ENCODE results near the gene EXOC2. TPM values are rescaled to one million over a fixed set of nuclear protein-coding genes. Genes with fewer than 3 reads are reported as not detected.
A peak's percentile ranks its signal among the peaks of the same experiment; 100 is the strongest.

The EXOC2 gene
- total and polyA plus RNA-seq, 10 of the 15 experiments (the other 5 are each of a cell fraction or from before 2014, with no cell fraction given): 8.7 to 32.8 (median 20.7) TPM

DNA sequence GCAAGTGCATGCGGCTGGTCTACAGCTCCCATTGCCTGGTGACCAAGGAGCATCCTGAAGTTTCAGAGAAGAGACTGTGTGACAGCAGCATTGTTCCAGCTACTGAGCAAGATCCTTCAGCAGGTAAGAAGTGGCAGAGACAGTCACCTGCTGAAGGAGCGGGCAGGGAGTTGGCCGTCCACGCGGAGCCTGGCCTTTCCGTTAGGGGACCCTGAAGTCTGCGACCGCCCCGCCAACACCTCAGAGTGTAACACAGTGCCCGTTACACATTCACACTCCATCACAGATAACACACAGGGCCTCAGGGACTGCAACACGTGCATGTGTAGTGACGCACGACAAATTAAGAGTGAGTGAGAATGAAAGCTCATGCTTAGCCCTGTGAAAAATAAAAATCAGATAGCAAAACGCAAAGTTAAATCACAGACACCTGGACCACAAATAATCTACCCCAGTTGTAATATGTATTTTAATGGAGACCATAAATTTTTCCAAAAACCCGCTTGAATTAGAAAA is 207.2 kb downstream of the EXOC2 start:
- no peaks in the 10 kb centered on the region for H3K27me3 ChIP-seq (replicated peaks in 1 of 2; ENCODE audit: control insufficient read depth in 2 of 2, insufficient read depth in 2 of 2, low read length in 1 of 2)
- no peaks in the 10 kb centered on the region for H4K20me1 ChIP-seq (ENCODE audit: control insufficient read depth, insufficient read depth)
- CTCF ChIA-PET: interaction anchor here (0.8 to 1.4 kb wide), 2 partner anchors 11 to 39 kb away, joined by 3 to 11 read pairs; no protein-coding TSS in a partner anchor
- POLR2A ChIA-PET: no interaction called here
- ATAC-seq (no peak), FAIRE-seq (no peak), DNase-seq (ENCODE audit: low read depth, low spot score) (no peak)
- H3K4me3 ChIP-seq: no peak overlapping the region
- H3K4me2 ChIP-seq (ENCODE audit: control insufficient read depth, insufficient read depth): no peak overlapping the region
- H3K27ac ChIP-seq (ENCODE audit: control insufficient read depth, insufficient read depth): no peak overlapping the region
- H3K79me2 ChIP-seq (ENCODE audit: control insufficient read depth, insufficient read depth, low read length): no peaks in the 10 kb centered on the region
- in situ Hi-C loops (cut with MboI): no loop called here
- intact Hi-C loops (cut with micrococcal nuclease; ENCODE audit: unreplicated experiment): no loop called here
- no peaks in the 10 kb centered on the region; a peak in 1 of 4 replicates for H3K36me3 ChIP-seq (ENCODE audit: control insufficient read depth in 2 of 2, insufficient read depth in 2 of 2, low read length in 1 of 2)
- TF ChIP-seq BHLHE40 (IDR thresholded peaks at IDR 0.05; ENCODE audit: borderline replicate concordance in 1 of 2, low read depth in 2 of 2, low read length in 1 of 2) (peak in 1 of 2 experiments; percentile 36; a peak in 1 of 4 replicates), PAX8 (IDR thresholded peaks at IDR 0.05) (no peak)
- TF ChIP-seq, protein P1, sequence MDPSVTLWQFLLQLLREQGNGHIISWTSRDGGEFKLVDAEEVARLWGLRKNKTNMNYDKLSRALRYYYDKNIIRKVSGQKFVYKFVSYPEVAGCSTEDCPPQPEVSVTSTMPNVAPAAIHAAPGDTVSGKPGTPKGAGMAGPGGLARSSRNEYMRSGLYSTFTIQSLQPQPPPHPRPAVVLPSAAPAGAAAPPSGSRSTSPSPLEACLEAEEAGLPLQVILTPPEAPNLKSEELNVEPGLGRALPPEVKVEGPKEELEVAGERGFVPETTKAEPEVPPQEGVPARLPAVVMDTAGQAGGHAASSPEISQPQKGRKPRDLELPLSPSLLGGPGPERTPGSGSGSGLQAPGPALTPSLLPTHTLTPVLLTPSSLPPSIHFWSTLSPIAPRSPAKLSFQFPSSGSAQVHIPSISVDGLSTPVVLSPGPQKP (IDR thresholded peaks at IDR 0.05; ENCODE audit: low read depth, low read length): no peak
- no peak overlapping the region for H3K9ac ChIP-seq (ENCODE audit: control insufficient read depth, insufficient read depth, low read length)
- no peaks in the 10 kb centered on the region for H3K9me3 ChIP-seq (replicated peaks; ENCODE audit: control insufficient read depth, insufficient read depth, low read length)
- no peak overlapping the region for H2AFZ ChIP-seq (ENCODE audit: control insufficient read depth, low read depth, low read length)
- no TSS peak for BruUV-seq (replicated peaks)
- H3K4me1 ChIP-seq (ENCODE audit: control insufficient read depth, insufficient read depth, low read length): peaks cover 27% of the 10 kb centered on the region
- RAD21 ChIA-PET (ENCODE audit: unreplicated experiment): interaction anchor here (2.0 kb wide), 1 partner anchor 13 kb away, joined by 9 read pairs; no protein-coding TSS in a partner anchor
- WGBS (ENCODE audit: insufficient coverage, insufficient replicate concordance, low lambda C conversion rate, missing lambda C conversion rate): 86% methylated on average over 15 of the region's 15 CpGs
- SMC1A ChIA-PET (ENCODE audit: uncharacterized antibody, unreplicated experiment): interaction anchor here (0.9 to 3.1 kb wide), 4 partner anchors 10 to 88 kb away, joined by 3 to 22 read pairs (median 4); no protein-coding TSS in a partner anchor

DNA sequence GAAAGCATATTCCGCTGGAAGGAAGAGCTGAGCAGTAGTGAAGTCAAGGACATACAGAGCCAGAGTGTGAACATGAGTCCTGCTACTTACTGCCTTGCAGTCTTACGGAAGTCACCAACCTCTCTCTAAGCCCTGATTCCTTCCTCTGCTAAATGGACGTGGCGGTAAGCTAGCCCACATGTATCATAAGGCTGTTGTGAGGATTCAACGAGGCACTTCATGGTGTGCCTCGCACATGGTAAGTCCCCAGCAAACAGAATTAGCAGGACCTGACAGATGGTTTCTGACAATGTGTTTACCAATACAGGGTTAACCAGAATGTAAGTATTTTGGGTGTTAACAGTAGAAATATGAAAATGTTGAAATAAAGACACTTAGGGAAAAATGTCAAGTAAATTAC is 208.2 kb downstream of the EXOC2 start:
- TF ChIP-seq, protein P2, sequence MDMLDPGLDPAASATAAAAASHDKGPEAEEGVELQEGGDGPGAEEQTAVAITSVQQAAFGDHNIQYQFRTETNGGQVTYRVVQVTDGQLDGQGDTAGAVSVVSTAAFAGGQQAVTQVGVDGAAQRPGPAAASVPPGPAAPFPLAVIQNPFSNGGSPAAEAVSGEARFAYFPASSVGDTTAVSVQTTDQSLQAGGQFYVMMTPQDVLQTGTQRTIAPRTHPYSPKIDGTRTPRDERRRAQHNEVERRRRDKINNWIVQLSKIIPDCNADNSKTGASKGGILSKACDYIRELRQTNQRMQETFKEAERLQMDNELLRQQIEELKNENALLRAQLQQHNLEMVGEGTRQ (IDR thresholded peaks at IDR 0.05; ENCODE audit: borderline replicate concordance, low read depth, low read length): no peak
- no peak for TF ChIP-seq NFYB (IDR thresholded peaks at IDR 0.05; ENCODE audit: insufficient read depth, low read depth, low read length)
- H3K4me3 ChIP-seq: no peak overlapping the region
- 75% methylated on average over 6 of the region's 6 CpGs for WGBS (ENCODE audit: insufficient coverage, insufficient replicate concordance, low lambda C conversion rate, missing lambda C conversion rate)
- DNase-seq (ENCODE audit: low read depth, low spot score): no peak
- no peaks in the 10 kb centered on the region for H3K9me3 ChIP-seq (replicated peaks; ENCODE audit: control insufficient read depth, insufficient read depth, low read length)
- H3K79me2 ChIP-seq (ENCODE audit: control insufficient read depth, insufficient read depth, low read length): no peaks in the 10 kb centered on the region
- intact Hi-C loops (cut with micrococcal nuclease; ENCODE audit: unreplicated experiment): no loop called here
- no peaks in the 10 kb centered on the region for H4K20me1 ChIP-seq (ENCODE audit: control insufficient read depth, insufficient read depth)
- ATAC-seq: no peak
- ChIA-PET POLR2A (interaction anchor here (1.5 kb wide), 1 partner anchor 15 kb away, joined by 3 read pairs; no protein-coding TSS in a partner anchor), CTCF (interaction anchor here (0.8 to 1.4 kb wide), 3 partner anchors 8 to 40 kb away, joined by 3 to 11 read pairs (median 4); no protein-coding TSS in a partner anchor), RAD21 (ENCODE audit: unreplicated experiment) (interaction anchor here (0.6 to 2.0 kb wide), 8 partner anchors 9 to 79 kb away, joined by 3 to 9 read pairs (median 3); no protein-coding TSS in a partner anchor), SMC1A (ENCODE audit: uncharacterized antibody, unreplicated experiment) (interaction anchor here (0.8 to 3.1 kb wide), 9 partner anchors 9 to 81 kb away, joined by 3 to 22 read pairs (median 4); no protein-coding TSS in a partner anchor)
- H2AFZ ChIP-seq (ENCODE audit: control insufficient read depth, low read depth, low read length): no peak overlapping the region
- H3K4me2 ChIP-seq (ENCODE audit: control insufficient read depth, insufficient read depth): no peak overlapping the region
- peaks cover 18% of the 10 kb centered on the region for H3K4me1 ChIP-seq (ENCODE audit: control insufficient read depth, insufficient read depth, low read length)
- in situ Hi-C loops (cut with MboI): no loop called here
- no peak overlapping the region for H3K9ac ChIP-seq (ENCODE audit: control insufficient read depth, insufficient read depth, low read length)
- FAIRE-seq: no peak
- H3K27ac ChIP-seq (ENCODE audit: control insufficient read depth, insufficient read depth): no peak overlapping the region
- H3K27me3 ChIP-seq (replicated peaks in 1 of 2; ENCODE audit: control insufficient read depth in 2 of 2, insufficient read depth in 2 of 2, low read length in 1 of 2): no peaks in the 10 kb centered on the region
- no peaks in the 10 kb centered on the region; a peak in 1 of 4 replicates for H3K36me3 ChIP-seq (ENCODE audit: control insufficient read depth in 2 of 2, insufficient read depth in 2 of 2, low read length in 1 of 2)
- BruUV-seq (replicated peaks): no TSS peak
